KOPT-K1 (cell line): ENCODE measurements around the gene C3orf62.

Source experiments
- H3K27ac ChIP-seq: fragments of 200-600 bp; sonication (generic); 2 replicates; pipeline ENCODE4 v1.5.1; 2016; ENCODE audit warnings: antibody characterized with exemption, mild to moderate bottlenecking, low read depth, low read length; ENCODE audit not compliant: poor library complexity, severe bottlenecking
- H3K36me3 ChIP-seq: fragments of 200-600 bp; sonication (generic); 2 replicates; pipeline ENCODE4 v1.5.1; 2017; ENCODE audit warnings: antibody characterized with exemption, mild to moderate bottlenecking, low read length, moderate library complexity; ENCODE audit not compliant: insufficient read depth
- H3K9me3 ChIP-seq: fragments of 200-600 bp; sonication (generic); 2 replicates; pipeline ENCODE4 v1.5.1; 2017; ENCODE audit warnings: antibody characterized with exemption, low read length, mild to moderate bottlenecking; ENCODE audit not compliant: insufficient read depth, poor library complexity, severe bottlenecking

C3orf62 gene

DNA sequence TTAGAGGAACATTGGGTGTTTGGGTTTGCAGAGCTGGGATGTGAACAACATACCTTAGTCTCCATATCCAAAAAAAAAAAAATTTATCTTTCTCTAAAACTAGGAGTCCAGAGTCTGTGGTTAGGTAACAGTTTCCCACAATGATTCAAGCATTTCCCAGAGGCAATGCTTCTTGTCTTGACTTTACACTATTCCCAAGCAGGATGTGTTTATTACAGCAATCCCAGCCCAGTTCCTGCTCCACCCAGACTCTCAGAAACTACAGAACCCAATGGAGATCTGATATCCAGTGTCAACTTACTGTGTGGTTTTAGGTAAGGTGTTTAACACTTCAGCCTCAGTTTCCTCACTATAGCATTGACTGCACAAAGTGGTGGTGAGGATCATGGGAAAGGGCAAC, 2.3 kb upstream of the C3orf62 start:
- Histone ChIP-seq H3K9me3 (no peaks in the 10 kb centered on the region), H3K27ac (no peak overlapping the region), H3K36me3 (peaks cover 85% of the 10 kb centered on the region)

DNA sequence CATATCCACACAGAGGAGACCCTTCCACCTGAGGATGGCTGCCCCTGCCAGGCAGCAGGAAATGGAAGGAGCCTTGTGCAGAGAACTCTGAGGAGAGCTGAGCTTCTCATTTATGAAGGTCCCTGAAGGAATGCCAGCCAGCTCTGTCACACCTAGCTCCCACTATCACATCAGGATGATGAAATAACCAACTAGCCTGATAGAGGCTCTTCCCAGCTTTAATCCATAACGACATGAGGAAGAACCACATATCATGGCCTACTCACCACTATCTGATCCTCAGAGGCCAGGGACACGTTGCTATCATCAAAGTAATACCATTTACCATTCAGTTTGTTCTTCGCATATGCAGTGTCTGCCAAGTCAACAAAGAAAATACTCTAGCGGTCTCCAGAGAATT, 1.5 kb upstream of the C3orf62 start:
- Histone ChIP-seq H3K27ac (no peak overlapping the region), H3K9me3 (no peaks in the 10 kb centered on the region), H3K36me3 (peaks cover 77% of the 10 kb centered on the region)

GRCh38 chr3:49277383-49277775, 347 bp upstream of the C3orf62 start:
- Histone ChIP-seq H3K9me3 (no peaks in the 10 kb centered on the region), H3K36me3 (peaks cover 73% of the 10 kb centered on the region), H3K27ac (no peak overlapping the region)

DNA sequence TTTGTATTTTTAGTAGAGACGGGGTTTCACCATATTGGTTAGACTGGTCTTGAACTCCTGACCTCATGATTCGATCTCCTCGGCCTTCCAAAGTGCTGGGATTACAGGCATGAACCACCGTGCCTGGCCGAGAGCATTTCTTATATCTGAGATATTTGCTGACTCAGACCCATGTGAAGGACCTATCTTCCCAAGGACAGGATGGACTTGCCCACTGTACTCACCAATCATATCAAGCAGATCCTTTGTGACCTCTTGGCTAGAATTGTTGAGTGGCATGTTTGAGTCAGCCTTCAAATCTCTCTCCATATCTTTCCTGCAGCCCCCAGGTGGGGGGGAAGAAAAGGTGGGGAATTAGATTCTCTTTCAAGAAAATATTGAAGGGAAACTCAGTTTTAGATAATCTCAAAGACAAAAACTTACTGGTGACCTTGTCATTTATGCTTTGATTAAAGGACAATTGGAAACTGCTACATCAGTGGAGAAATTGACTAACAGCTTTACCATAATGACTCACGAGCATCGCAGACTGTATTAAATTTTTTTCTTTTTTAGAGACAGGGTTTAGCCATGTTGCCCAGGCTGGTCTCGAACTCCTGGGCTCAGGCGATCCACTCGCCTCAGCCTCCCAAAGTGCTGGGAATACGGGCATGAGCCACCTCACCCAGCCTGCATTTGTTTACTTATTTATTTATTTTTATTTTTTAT, 3.1 kb downstream of the C3orf62 start:
- H3K27ac ChIP-seq = no peak overlapping the region
- H3K9me3 ChIP-seq = no peaks in the 10 kb centered on the region
- H3K36me3 ChIP-seq = peaks cover 72% of the 10 kb centered on the region

DNA sequence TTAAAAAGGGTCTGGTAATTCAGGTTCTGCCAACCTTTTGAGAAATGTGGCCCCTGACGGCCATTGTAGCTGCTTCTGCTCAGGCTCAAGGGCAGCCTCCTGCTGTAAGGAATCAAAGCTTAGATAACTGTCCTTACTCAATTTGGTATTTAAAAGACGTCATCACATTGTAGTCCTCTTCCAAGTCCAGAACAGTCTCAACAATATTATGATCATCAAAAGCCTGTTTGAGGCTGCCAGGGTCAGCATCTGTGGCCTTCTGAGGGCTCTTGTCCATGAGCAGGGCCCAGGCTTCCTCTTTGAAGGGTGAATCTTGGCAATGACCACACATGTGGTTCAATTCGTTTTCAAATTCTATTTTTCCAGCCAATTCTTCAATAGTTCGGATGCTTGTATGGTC, 6.0 kb downstream of the C3orf62 start:
- Histone ChIP-seq H3K36me3 (peaks cover 53% of the 10 kb centered on the region), H3K27ac (no peak overlapping the region), H3K9me3 (no peaks in the 10 kb centered on the region)

DNA sequence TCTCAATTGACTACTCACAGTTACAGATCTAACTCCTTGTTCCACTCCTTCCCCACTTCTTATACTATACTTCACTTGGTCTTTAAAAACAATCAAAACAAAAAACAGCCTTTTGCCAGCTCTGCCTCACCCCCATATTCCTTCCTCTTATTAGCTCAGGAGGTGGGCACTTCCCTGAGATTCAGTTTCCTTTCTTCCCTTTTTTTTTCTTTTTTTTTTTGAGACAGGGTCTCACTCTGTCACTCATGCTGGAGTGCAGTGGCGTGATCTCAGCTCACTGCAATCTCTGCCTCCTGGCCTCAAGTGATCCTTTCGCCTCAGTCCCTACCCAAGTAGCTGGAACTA, 6.9 kb downstream of the C3orf62 start:
- Histone ChIP-seq H3K9me3 (no peaks in the 10 kb centered on the region), H3K27ac (no peak overlapping the region), H3K36me3 (peaks cover 53% of the 10 kb centered on the region)

GRCh38 chr3:49269443-49270155, 7.4 kb downstream of the C3orf62 start:
- Histone ChIP-seq H3K36me3 (peaks cover 53% of the 10 kb centered on the region), H3K27ac (no peak overlapping the region), H3K9me3 (no peaks in the 10 kb centered on the region)

- H3K27ac ChIP-seq = no peak overlapping the region
- H3K36me3 ChIP-seq = peaks cover 40% of the 10 kb centered on the region
- no peaks in the 10 kb centered on the region for H3K9me3 ChIP-seq
These were observed 10.5 kb downstream of the C3orf62 start for GRCh38 chr3:49266410-49267095.

GRCh38 chr3:49265661-49266386, 11.2 kb downstream of the C3orf62 start:
- Histone ChIP-seq H3K9me3 (no peaks in the 10 kb centered on the region), H3K27ac (no peak overlapping the region), H3K36me3 (peaks cover 33% of the 10 kb centered on the region)

DNA sequence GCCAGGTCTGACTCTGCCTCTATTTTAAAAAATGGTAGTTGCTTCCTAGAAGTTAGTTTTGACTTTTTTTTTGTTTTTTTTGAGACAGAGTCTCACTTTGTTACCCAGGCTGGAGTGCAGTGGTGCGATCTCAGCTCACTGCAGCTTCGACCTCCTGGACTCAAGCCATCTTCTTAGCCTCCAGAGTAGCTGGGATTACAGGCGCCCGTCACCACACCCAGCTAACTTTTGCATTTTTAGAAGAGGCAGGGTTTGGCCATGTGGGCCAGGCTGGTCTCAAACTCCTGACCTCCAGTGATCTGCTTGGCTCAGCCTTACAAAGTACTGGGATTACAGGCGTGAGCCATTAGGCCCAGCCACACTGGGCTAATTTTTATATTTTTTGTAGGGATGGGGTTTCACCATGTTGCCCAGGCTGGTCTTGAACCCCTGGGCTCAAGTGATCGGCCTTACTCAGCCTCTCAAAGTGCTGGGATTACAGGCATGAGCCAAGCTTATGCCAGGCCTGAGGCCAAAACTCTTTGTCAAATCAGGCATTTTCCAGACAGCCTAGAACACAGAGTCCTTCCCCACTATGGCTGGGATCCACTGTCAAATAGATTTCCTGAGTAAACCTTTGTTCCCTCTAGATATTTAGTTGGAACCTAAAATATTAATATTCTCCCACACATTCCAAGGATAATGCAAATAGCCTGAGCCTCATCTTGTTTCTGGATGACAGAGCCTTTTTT, 13.7 kb downstream of the C3orf62 start:
- H3K27ac ChIP-seq = no peak overlapping the region
- H3K36me3 ChIP-seq = peaks cover 9% of the 10 kb centered on the region
- H3K9me3 ChIP-seq = no peaks in the 10 kb centered on the region

GRCh38 chr3:49260806-49261324, 16.2 kb downstream of the C3orf62 start:
- H3K36me3 ChIP-seq = peaks cover 3% of the 10 kb centered on the region; the same call in 1 of the 2 replicates

GRCh38 chr3:49257187-49257586, 19.8 kb downstream of the C3orf62 start:
- no peaks in the 10 kb centered on the region for H3K36me3 ChIP-seq
- H3K27ac ChIP-seq = no peak overlapping the region
- no peaks in the 10 kb centered on the region for H3K9me3 ChIP-seq

More at GRCh38 chr3:49260806-49261324, 16.2 kb downstream of the C3orf62 start:
- H3K9me3 ChIP-seq = no peaks in the 10 kb centered on the region
- no peak overlapping the region for H3K27ac ChIP-seq

DNA sequence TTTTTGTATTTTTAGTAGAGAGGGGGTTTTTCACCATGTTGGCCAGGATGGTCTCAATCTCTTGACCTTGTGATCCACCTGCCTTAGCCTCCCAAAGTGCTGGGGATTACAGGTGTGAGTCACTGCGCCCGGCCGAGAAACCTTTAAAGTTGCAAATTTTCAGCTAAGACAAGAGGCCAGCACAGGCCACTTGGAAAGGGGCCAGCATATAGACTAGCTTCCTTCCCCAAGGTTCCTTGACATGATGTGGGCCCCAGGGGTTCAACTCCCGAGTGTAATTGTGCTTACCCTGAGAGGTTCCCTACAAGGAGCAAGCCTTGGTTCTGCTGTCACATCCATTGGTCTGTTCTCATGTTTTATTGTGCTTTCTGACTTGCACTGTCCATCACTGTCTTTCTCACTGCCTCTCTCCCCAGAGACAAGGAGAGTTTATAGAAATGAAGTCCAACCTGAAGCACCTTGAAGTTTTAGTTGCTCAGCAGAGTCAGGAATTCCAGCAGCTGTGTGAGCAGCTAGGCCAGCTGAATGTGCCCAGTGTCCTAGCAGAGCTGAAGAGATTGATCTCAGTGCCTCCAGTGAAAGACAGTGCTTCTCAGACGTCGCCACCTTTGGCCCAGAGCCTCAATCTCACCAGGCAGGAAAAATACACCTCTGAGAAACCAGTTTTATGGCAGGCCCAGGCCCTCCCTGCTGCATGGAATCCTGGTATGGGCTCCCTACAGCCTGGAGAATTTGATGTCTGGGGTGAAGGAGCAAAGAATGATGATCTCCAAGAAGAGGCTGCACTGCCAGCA, 21.1 kb downstream of the C3orf62 start:
- no peaks in the 10 kb centered on the region for H3K36me3 ChIP-seq
- H3K9me3 ChIP-seq = no peaks in the 10 kb centered on the region
- H3K27ac ChIP-seq = no peak overlapping the region

DNA sequence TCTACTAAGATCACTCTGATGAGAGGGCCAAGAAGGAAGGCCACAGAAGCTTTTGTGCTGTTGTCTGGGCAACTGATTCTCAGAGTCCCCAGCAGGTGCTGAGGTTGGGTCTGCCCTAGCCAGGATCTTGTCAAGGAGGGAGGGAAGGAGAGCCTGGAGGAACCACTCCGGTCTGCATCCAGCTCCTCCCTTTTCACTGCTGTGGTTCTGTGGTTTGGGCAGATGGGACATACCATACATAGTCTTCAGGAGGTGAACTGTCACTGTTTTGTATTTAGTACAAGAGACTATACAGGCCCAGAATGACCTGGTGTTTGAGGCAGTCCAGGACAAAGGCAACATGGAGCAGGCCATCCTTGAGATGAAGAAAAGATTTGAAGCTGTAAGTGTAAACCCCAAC, 21.9 kb downstream of the C3orf62 start:
- Histone ChIP-seq H3K36me3 (no peaks in the 10 kb centered on the region), H3K27ac (no peak overlapping the region), H3K9me3 (no peaks in the 10 kb centered on the region)
